ENCODE data around the gene MPI. TPM values are rescaled to one million over a fixed set of nuclear protein-coding genes. Genes with fewer than 3 reads are reported as not detected.

MPI gene
- total and polyA plus RNA-seq, 2 donors (not counting 3 experiments of a cell fraction or from before 2014, with no cell fraction given), result 36.3 to 69.3 TPM

DNA sequence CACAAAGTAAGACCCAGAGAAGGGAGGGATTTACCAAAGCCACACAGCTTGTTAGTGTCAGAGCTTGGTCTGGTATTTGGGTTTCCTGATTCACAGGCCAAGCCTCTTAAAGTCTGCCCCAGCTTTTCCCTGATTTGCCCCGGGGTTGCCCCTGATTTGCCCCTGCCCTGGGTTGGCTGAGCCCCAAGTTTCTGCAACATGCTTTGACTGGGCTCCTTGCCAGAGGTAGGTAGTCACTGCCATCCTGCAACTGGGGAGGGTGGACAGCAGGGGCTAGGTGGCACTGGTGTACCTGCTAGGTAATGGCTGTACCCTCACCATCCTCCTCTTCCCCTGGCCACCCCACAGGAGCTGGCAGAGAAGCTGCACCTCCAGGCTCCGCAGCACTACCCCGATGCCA lies 2.5 kb downstream of the MPI start:
- Histone ChIP-seq H3K9ac (replicated peaks; ENCODE audit: extremely low read depth, insufficient read depth, low read length) (no peak overlapping the region), H3K4me3 (replicated peaks in 1 of 3; ENCODE audit: insufficient read depth in 1 of 3, low read depth in 1 of 3, low read length in 3 of 3) (no peak overlapping the region), H3K9me1 (replicated peaks; ENCODE audit: control insufficient read depth, extremely low read depth, insufficient read depth, low read length) (no peaks in the 10 kb centered on the region), H4K20me1 (replicated peaks; ENCODE audit: control insufficient read depth, extremely low read depth, insufficient read depth, low read length) (no peaks in the 10 kb centered on the region), H3K4me2 (ENCODE audit: insufficient read depth, low read length) (no peak overlapping the region), H3K4me1 (ENCODE audit: control insufficient read depth, extremely low read depth, insufficient read depth, low read length) (peaks cover 12% of the 10 kb centered on the region), H3K36me3 (ENCODE audit: control insufficient read depth in 2 of 2, extremely low read depth in 1 of 2, insufficient read depth in 2 of 2, low read length in 2 of 2) (peaks cover 0 to 8% of the 10 kb centered on the region in 2 experiments), H2AFZ (ENCODE audit: low read depth, low read length) (no peak overlapping the region), H3K27me3 (ENCODE audit: control insufficient read depth in 2 of 2, insufficient read depth in 2 of 2, low read length in 2 of 2) (no peaks in the 10 kb centered on the region), H3K27ac (ENCODE audit: insufficient read depth, low read depth, low read length) (no peak overlapping the region), H3K79me2 (ENCODE audit: control insufficient read depth, insufficient read depth, low read length) (peaks cover 6% of the 10 kb centered on the region), H3K9me3 (replicated peaks; ENCODE audit: control insufficient read depth, insufficient read depth, low read length) (no peaks in the 10 kb centered on the region)
- DNase-seq (ENCODE audit: low read depth, low spot score), result no peak
- BruUV-seq (replicated peaks), result no TSS peak
- ChIA-PET POLR2A (no interaction called here), CTCF (interaction anchor here (2.8 kb wide), 1 partner anchor 9 kb away, joined by 17 read pairs; no protein-coding TSS in a partner anchor)
- dilution Hi-C loops (cut with MboI; ENCODE audit: extremely low pct_ligation_motif_present, low sequenced_read_pairs), result no loop called here
- no peak for FAIRE-seq
- TF ChIP-seq EZH2 (IDR thresholded peaks at IDR 0.05; ENCODE audit: borderline replicate concordance, low read depth, low read length, severe bottlenecking) (no peak), GATA2 (IDR thresholded peaks at IDR 0.05; ENCODE audit: insufficient read depth, insufficient read length, low read depth, low read length) (no peak)
- intact Hi-C loops (cut with micrococcal nuclease), result no loop called here

GRCh38 chr15:74892931-74893330 lies 3.1 kb downstream of the MPI start:
- POLR2A ChIA-PET, result no interaction called here
- Histone ChIP-seq H2AFZ (ENCODE audit: low read depth, low read length) (no peak overlapping the region), H3K4me1 (ENCODE audit: control insufficient read depth, extremely low read depth, insufficient read depth, low read length) (peaks cover 12% of the 10 kb centered on the region), H3K9me1 (replicated peaks; ENCODE audit: control insufficient read depth, extremely low read depth, insufficient read depth, low read length) (no peaks in the 10 kb centered on the region), H3K27me3 (ENCODE audit: control insufficient read depth in 2 of 2, insufficient read depth in 2 of 2, low read length in 2 of 2) (no peaks in the 10 kb centered on the region), H3K79me2 (ENCODE audit: control insufficient read depth, insufficient read depth, low read length) (peaks cover 6% of the 10 kb centered on the region), H3K27ac (ENCODE audit: insufficient read depth, low read depth, low read length) (no peak overlapping the region), H3K9me3 (replicated peaks; ENCODE audit: control insufficient read depth, insufficient read depth, low read length) (no peaks in the 10 kb centered on the region), H3K4me2 (ENCODE audit: insufficient read depth, low read length) (no peak overlapping the region), H3K9ac (replicated peaks; ENCODE audit: extremely low read depth, insufficient read depth, low read length) (no peak overlapping the region), H4K20me1 (replicated peaks; ENCODE audit: control insufficient read depth, extremely low read depth, insufficient read depth, low read length) (no peaks in the 10 kb centered on the region), H3K4me3 (replicated peaks in 1 of 3; ENCODE audit: insufficient read depth in 1 of 3, low read depth in 1 of 3, low read length in 3 of 3) (no peak overlapping the region), H3K36me3 (ENCODE audit: control insufficient read depth in 2 of 2, extremely low read depth in 1 of 2, insufficient read depth in 2 of 2, low read length in 2 of 2) (peaks cover 0 to 8% of the 10 kb centered on the region in 2 experiments)
- TF ChIP-seq FOS (IDR thresholded peaks at IDR 0.05; ENCODE audit: borderline replicate concordance, insufficient read depth, low read length) (no peak), MYC (IDR thresholded peaks at IDR 0.05; ENCODE audit: low read depth, low read length) (no peak)
- TF ChIP-seq, protein P1, sequence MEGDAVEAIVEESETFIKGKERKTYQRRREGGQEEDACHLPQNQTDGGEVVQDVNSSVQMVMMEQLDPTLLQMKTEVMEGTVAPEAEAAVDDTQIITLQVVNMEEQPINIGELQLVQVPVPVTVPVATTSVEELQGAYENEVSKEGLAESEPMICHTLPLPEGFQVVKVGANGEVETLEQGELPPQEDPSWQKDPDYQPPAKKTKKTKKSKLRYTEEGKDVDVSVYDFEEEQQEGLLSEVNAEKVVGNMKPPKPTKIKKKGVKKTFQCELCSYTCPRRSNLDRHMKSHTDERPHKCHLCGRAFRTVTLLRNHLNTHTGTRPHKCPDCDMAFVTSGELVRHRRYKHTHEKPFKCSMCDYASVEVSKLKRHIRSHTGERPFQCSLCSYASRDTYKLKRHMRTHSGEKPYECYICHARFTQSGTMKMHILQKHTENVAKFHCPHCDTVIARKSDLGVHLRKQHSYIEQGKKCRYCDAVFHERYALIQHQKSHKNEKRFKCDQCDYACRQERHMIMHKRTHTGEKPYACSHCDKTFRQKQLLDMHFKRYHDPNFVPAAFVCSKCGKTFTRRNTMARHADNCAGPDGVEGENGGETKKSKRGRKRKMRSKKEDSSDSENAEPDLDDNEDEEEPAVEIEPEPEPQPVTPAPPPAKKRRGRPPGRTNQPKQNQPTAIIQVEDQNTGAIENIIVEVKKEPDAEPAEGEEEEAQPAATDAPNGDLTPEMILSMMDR (IDR thresholded peaks at IDR 0.05; ENCODE audit: extremely low read depth in 1 of 2, insufficient read depth in 1 of 2, low read depth in 1 of 2, low read length in 2 of 2), result no peak
- BruUV-seq (replicated peaks), result no TSS peak
- CTCF ChIA-PET, result interaction anchor here (0.5 to 2.8 kb wide), 2 partner anchors 9 to 19 kb away, joined by 3 to 17 read pairs; no protein-coding TSS in a partner anchor
- intact Hi-C loops (cut with micrococcal nuclease), result no loop called here
- dilution Hi-C loops (cut with MboI; ENCODE audit: extremely low pct_ligation_motif_present, low sequenced_read_pairs), result no loop called here
- no peak for DNase-seq (ENCODE audit: low read depth, low spot score)
- no peak for FAIRE-seq
